GM21528 (cell line): Measurements from ENCODE around the gene CPOX.

Experiments used
- ATAC-seq: cut with Tn5 transposase; IDR thresholded peaks from one replicate; pipeline ENCODE4 v1.9.1; 2021; ENCODE audit warnings: mild to moderate bottlenecking, moderate library complexity; ENCODE audit not compliant: unreplicated experiment, low FRiP score

Gene CPOX

GRCh38 chr3:98596541-98597500, 3.4 kb upstream of the CPOX start:
- no peak for ATAC-seq

GRCh38 chr3:98596087-98596486, 2.7 kb upstream of the CPOX start:
- ATAC-seq, result no peak

- no peak for ATAC-seq
Observed at GRCh38 chr3:98594628-98595324, 1.4 kb upstream of the CPOX start.

GRCh38 chr3:98592345-98592935, 971 bp downstream of the CPOX start:
- no peak for ATAC-seq

- no peak for ATAC-seq
Observed at GRCh38 chr3:98589331-98590036, 3.9 kb downstream of the CPOX start.

GRCh38 chr3:98588065-98588464, 5.3 kb downstream of the CPOX start:
- ATAC-seq, result no peak

- ATAC-seq, result no peak
Observed at GRCh38 chr3:98587654-98588053, 5.8 kb downstream of the CPOX start.

GRCh38 chr3:98584547-98584946, 8.9 kb downstream of the CPOX start:
- ATAC-seq, result no peak

- ATAC-seq, result no peak
Observed at GRCh38 chr3:98583766-98584165, 9.6 kb downstream of the CPOX start.

GRCh38 chr3:98582042-98582441, 11.4 kb downstream of the CPOX start:
- no peak for ATAC-seq

- ATAC-seq, result no peak
Observed at GRCh38 chr3:98581474-98581873, 11.9 kb downstream of the CPOX start.

- no peak for ATAC-seq
Observed at GRCh38 chr3:98580401-98581386, 12.7 kb downstream of the CPOX start.

- no peak for ATAC-seq
Observed at GRCh38 chr3:98577178-98577895, 16.1 kb downstream of the CPOX start.

- no peak for ATAC-seq
Observed at GRCh38 chr3:98574132-98574531, 19.3 kb downstream of the CPOX start.

GRCh38 chr3:98573181-98573728, 20.2 kb downstream of the CPOX start:
- peak; percentile 76 for ATAC-seq

- ATAC-seq, result no peak
Observed at GRCh38 chr3:98568402-98568801, 25.0 kb downstream of the CPOX start.

GRCh38 chr3:98567666-98568270, 25.6 kb downstream of the CPOX start:
- no peak for ATAC-seq

GRCh38 chr3:98565843-98566242, 27.6 kb downstream of the CPOX start:
- no peak for ATAC-seq
